ENCODE data around the gene SLC35A3.

GRCh38 chr1:99980928-99981327 lies 11.1 kb downstream of the SLC35A3 start:
- TF ChIP-seq CTCF (IDR thresholded peaks at IDR 0.05 in 4 of 5, conservative IDR thresholded peaks at IDR 0.05 in 1 of 5) (no peak), POLR2A (IDR thresholded peaks at IDR 0.05) (no peak)

All from gastrocnemius medialis (tissue), 4 donors.